K562 (cell line): Measurements from ENCODE around the gene UTP14C. TPM values are rescaled to one million over a fixed set of nuclear protein-coding genes. Genes with fewer than 3 reads are reported as not detected.

ENCODE experiments used
- ATAC-seq: fragments of 200-7000 bp; cut with Tn5 transposase; 3 replicates; pipeline ENCODE4 v1.9.1; 2020; ENCODE audit warnings: moderate library complexity
- BruUV-seq: library from RNA; stranded (reverse); fragments of 400-500 nt; replicated peaks from 2 replicates; lab custom pipeline; 2021; lab: Mats Ljungman, UMichigan
- CTCF ChIA-PET: fragments of 300-600 bp; formaldehyde crosslinking; extraction: SDS; loops from one replicate; lab custom pipeline; 2021; ENCODE audit warnings: low intra/inter-chr PET ratio; lab: Yijun Ruan, JAX
- POLR2A ChIA-PET: fragments of 300-600, 350-650 bp; sonication (Branson Sonifier 250); formaldehyde crosslinking; extraction: SDS; loops from one replicate; lab custom pipeline; 2021; ENCODE audit warnings: antibody characterized with exemption, inconsistent platforms; lab: Yijun Ruan, JAX
- DNase-seq, 4 experiments: peaks; one replicate each; pipeline versions ENCODE4 v3.0.0 to v3.0.0-alpha.2; 2011 to 2018; ENCODE audit warnings: low spot score in 3 of 4, mixed read lengths in 3 of 4; ENCODE audit errors: extremely low read depth in 1 of 4
- FAIRE-seq: peaks from 2 replicates; lab custom pipeline; 2011; peaks lifted over from hg19 to GRCh38; lab: Jason Lieb, UNC
- H2AFZ ChIP-seq: 2 replicates; pipeline ENCODE4 v1.6.0; 2011; ENCODE audit warnings: low read depth, low read length, control low read depth, inconsistent platforms
- H3K27ac ChIP-seq: fragments of 200-600 bp; 3 replicates; pipeline ENCODE4 v1.8.0; 2011; ENCODE audit warnings: low read depth, mild to moderate bottlenecking, control low read depth, inconsistent platforms, low read length, moderate library complexity, mixed read lengths; ENCODE audit errors: extremely low read depth
- H3K27me3 ChIP-seq, 2 experiments: fragments of 300-600 bp in 1 of 2; 2 replicates in 1 of 2; 3 replicates in 1 of 2; pipeline versions ENCODE4 v1.6.0 to v1.8.0; 2011; ENCODE audit warnings: inconsistent platforms in 2 of 2, low read length in 2 of 2, mild to moderate bottlenecking in 1 of 2, mixed read lengths in 1 of 2, moderate library complexity in 1 of 2; ENCODE audit not compliant: control insufficient read depth in 2 of 2, insufficient read depth in 2 of 2
- H3K36me3 ChIP-seq: fragments of 300-600 bp; 3 replicates; pipeline ENCODE4 v1.8.0; 2011; ENCODE audit warnings: mild to moderate bottlenecking, low read length, inconsistent platforms; ENCODE audit not compliant: control insufficient read depth, insufficient read depth
- H3K4me1 ChIP-seq, 2 experiments: fragments of 200-600 bp in 1 of 2; replicated peaks in 1 of 2; 2 replicates in 1 of 2; 3 replicates in 1 of 2; pipeline versions ENCODE4 v1.5.1 to v1.8.0; 2011; ENCODE audit warnings: inconsistent platforms in 2 of 2, low read length in 2 of 2, mild to moderate bottlenecking in 1 of 2, mixed read lengths in 1 of 2, moderate library complexity in 1 of 2; ENCODE audit not compliant: control insufficient read depth in 2 of 2, insufficient read depth in 2 of 2
- H3K4me2 ChIP-seq: 2 replicates; pipeline ENCODE4 v1.6.1; 2011; ENCODE audit warnings: low read length, control low read depth, inconsistent platforms, mixed read lengths; ENCODE audit not compliant: insufficient read depth
- H3K4me3 ChIP-seq: fragments of 200-600 bp; sonication (generic), shearing (Covaris generic); 2 replicates; pipeline ENCODE4 v1.5.1; 2016; ENCODE audit warnings: control low read depth, inconsistent platforms
- H3K79me2 ChIP-seq: fragments of 200-600 bp; 3 replicates; pipeline ENCODE4 v1.8.0; 2011; ENCODE audit warnings: low read length, inconsistent platforms; ENCODE audit not compliant: control insufficient read depth, insufficient read depth
- H3K9ac ChIP-seq, 2 experiments: 2 replicates each; pipeline versions ENCODE4 v1.6.0 to v1.6.1; 2011; ENCODE audit warnings: low read depth in 2 of 2, low read length in 2 of 2, control low read depth in 1 of 2, inconsistent platforms in 1 of 2, mild to moderate bottlenecking in 1 of 2, mixed read lengths in 1 of 2; ENCODE audit not compliant: insufficient read depth in 1 of 2
- H3K9me1 ChIP-seq: one replicate; pipeline ENCODE4 v1.6.0; 2011; ENCODE audit warnings: inconsistent platforms, mild to moderate bottlenecking, low read length, moderate library complexity; ENCODE audit not compliant: control insufficient read depth, insufficient read depth
- H3K9me3 ChIP-seq: replicated peaks from 2 replicates; pipeline ENCODE4 v1.5.1; 2011; ENCODE audit warnings: low read depth, low read length, inconsistent platforms; ENCODE audit not compliant: control insufficient read depth, insufficient read depth
- H4K20me1 ChIP-seq: replicated peaks from 2 replicates; pipeline ENCODE4 v1.6.1; 2011; ENCODE audit warnings: low read length, inconsistent platforms, mixed read lengths; ENCODE audit not compliant: control insufficient read depth, insufficient read depth
- ARID1B ChIP-seq: fragments of 450-650 bp; IDR thresholded peaks from 2 replicates; pipeline ENCODE4 v1.6.1; 2016; ENCODE audit warnings: antibody characterized with exemption, mild to moderate bottlenecking, inconsistent platforms
- CREB5 ChIP-seq: fragments of 250-450 bp; sonication (Bioruptor Pico); IDR thresholded peaks from 2 replicates; pipeline ENCODE4 v1.5.0; 2020; ENCODE audit warnings: mild to moderate bottlenecking
- EGR1 ChIP-seq: fragments of 450-650 bp; conservative IDR thresholded peaks from 2 replicates; pipeline ENCODE4 v1.6.1; 2017; ENCODE audit warnings: mild to moderate bottlenecking
- FOXA1 ChIP-seq: fragments of 450-650 bp; IDR thresholded peaks from 2 replicates; pipeline ENCODE4 v1.6.1; 2016; ENCODE audit warnings: mild to moderate bottlenecking, borderline replicate concordance
- FOXP1 ChIP-seq: sonication (generic); formaldehyde crosslinking; IDR thresholded peaks from 2 replicates; pipeline ENCODE4 v1.8.0; 2022; ENCODE audit warnings: mild to moderate bottlenecking, missing genetic modification reagents
- HMG20A ChIP-seq: fragments of 450-650 bp; formaldehyde crosslinking; conservative IDR thresholded peaks from 2 replicates; pipeline ENCODE4 v1.4.0; 2020; ENCODE audit warnings: mild to moderate bottlenecking, mixed read lengths
- KAT2B ChIP-seq: IDR thresholded peaks from one replicate; pipeline ENCODE4 v1.6.1; 2012; ENCODE audit warnings: low read depth, mild to moderate bottlenecking, control low read depth, inconsistent platforms, low read length, moderate library complexity
- MAFF ChIP-seq: IDR thresholded peaks from 2 replicates; pipeline ENCODE4 v1.6.1; 2012; ENCODE audit warnings: low read length, improper control_type of control experiment
- NR0B1 ChIP-seq: fragments of 450-650 bp; IDR thresholded peaks from one replicate; pipeline ENCODE4 v1.6.1; 2018; ENCODE audit warnings: mild to moderate bottlenecking, moderate library complexity; ENCODE audit not compliant: partially characterized antibody
- POLR2AphosphoS5 ChIP-seq: IDR thresholded peaks from 2 replicates; pipeline ENCODE4 v1.6.1; 2011; ENCODE audit warnings: mild to moderate bottlenecking, low read depth, low read length, moderate library complexity; ENCODE audit not compliant: control insufficient read depth, insufficient read depth
- POLR2H ChIP-seq: IDR thresholded peaks from 2 replicates; pipeline ENCODE4 v1.6.1; 2016; ENCODE audit warnings: missing genetic modification characterization, low read depth, mild to moderate bottlenecking, control low read depth, missing compliant biosample characterization, moderate library complexity
- RCOR1 ChIP-seq, 2 experiments: IDR thresholded peaks; 2 replicates each; pipeline ENCODE4 v1.6.1; 2012; ENCODE audit warnings: low read depth in 2 of 2, low read length in 2 of 2, borderline replicate concordance in 1 of 2, improper control_type of control experiment in 1 of 2
- SETDB1 ChIP-seq: IDR thresholded peaks from one replicate; pipeline ENCODE4 v1.6.1; 2012; ENCODE audit warnings: low read length, control low read depth, inconsistent platforms
- TAL1 ChIP-seq: fragments of 450-650 bp; IDR thresholded peaks from 2 replicates; pipeline ENCODE4 v1.6.1; 2016; ENCODE audit warnings: mild to moderate bottlenecking
- TFE3 ChIP-seq: fragments of 450-650 bp; formaldehyde crosslinking; IDR thresholded peaks from 2 replicates; pipeline ENCODE4 v1.4.0; 2020; ENCODE audit warnings: mild to moderate bottlenecking, mixed read lengths
- ZBTB17 ChIP-seq: fragments of 450-650 bp; formaldehyde crosslinking; IDR thresholded peaks from 2 replicates; pipeline ENCODE4 v1.4.0; 2020; ENCODE audit warnings: mild to moderate bottlenecking
- ZNF75A ChIP-seq: fragments of 450-650 bp; formaldehyde crosslinking; IDR thresholded peaks from 2 replicates; pipeline ENCODE4 v1.4.0; 2020; ENCODE audit warnings: mild to moderate bottlenecking
- WGBS: fragments of 100-300 bp; shearing (Covaris generic); methylation state at CpG from one replicate; pipeline ENCODE4 v1.1.6; 2016; ENCODE audit warnings: low coverage, mixed read lengths; ENCODE audit not compliant: insufficient coverage; ENCODE audit errors: missing lambda C conversion rate; 5-methylcytosine and 5-hydroxymethylcytosine counted together
- in situ Hi-C: fragments of 300-500 bp; cut with MboI; formaldehyde crosslinking; loops from 4 replicates; pipeline ENCODE4 v1.15.0; 2018; ENCODE audit warnings: inconsistent platforms, mixed read lengths
- intact Hi-C: fragments of 100-400 bp; cut with micrococcal nuclease; formaldehyde crosslinking; loops from 2 replicates; pipeline ENCODE4 v1.14.2; 2022
- polyA plus RNA-seq, 8 experiments: library from polyadenylated mRNA; depleted of rRNA in 4 of 8; stranded (reverse) in 5 of 8; unstranded in 3 of 8; fragments of >200 nt; fragmentation: Nextera tagmentation in 2 of 8; fragmentation: Illumina TruSeq in 1 of 8; extraction: Ambion mirVana in 2 of 8; extraction: Trizol in 1 of 8; gene quantifications; 2 replicates each; pipeline versions ENCODE4 v1.2.1 to v1.2.3, GENCODE V29; 2011 to 2014; ENCODE audit warnings: inconsistent platforms in 1 of 8, missing spikeins in 1 of 8
- total RNA-seq, 7 experiments: library from RNA; depleted of rRNA in 6 of 7; stranded (reverse); fragments of >200 nt in 6 of 7; fragmentation: Illumina TruSeq in 2 of 7; extraction: Trizol in 2 of 7; gene quantifications; 2 replicates each; pipeline versions ENCODE4 v1.2.1 to v1.2.3, GENCODE V29; 2011 to 2021; ENCODE audit warnings: low replicate concordance in 1 of 7

UTP14C gene
- total and polyA plus RNA-seq, 9 of the 15 experiments (the other 6 are each of a cell fraction or from before 2014, with no cell fraction given), result 3.4 to 10.3 (median 6.0) TPM

- TF ChIP-seq TFE3 (no peak), ZNF75A (no peak), SETDB1 (no peak), HMG20A (CRISPR knock-in tag) (no peak), NR0B1 (no peak), KAT2B (no peak), FOXA1 (no peak), MAFF (no peak)
Observed at GRCh38 chr13:52020191-52020590, 4.3 kb upstream of the UTP14C start (continued).

- peak in 2 of 4 experiments; percentile 34 to 54 for DNase-seq
- peaks cover 3 to 4% of the 10 kb centered on the region in 2 experiments; a peak in 2 of 5 replicates for H3K4me1 ChIP-seq
- intact Hi-C loops (no loop called here), in situ Hi-C loops (no loop called here)
- peaks cover 32% of the 10 kb centered on the region for H3K79me2 ChIP-seq
- peaks cover 2% of the 10 kb centered on the region; the same call in 1 of the 2 replicates for H3K9me3 ChIP-seq
- H3K4me3 ChIP-seq, result no peak overlapping the region
- no peak overlapping the region for H3K4me2 ChIP-seq
- ATAC-seq, result peak; percentile 71
- no peaks in the 10 kb centered on the region for H3K27me3 ChIP-seq
- ChIA-PET POLR2A (interaction anchor here (0.8 kb wide), 1 partner anchor 10 kb away, joined by 3 read pairs; the partner anchor contains the start of gene ALG11), CTCF (no interaction called here)
- H3K9me1 ChIP-seq, result peaks cover 3% of the 10 kb centered on the region
- WGBS, result 81% methylated on average over 2 of the region's 2 CpGs
- no peak overlapping the region for H3K27ac ChIP-seq
- peaks cover 73% of the 10 kb centered on the region for H3K36me3 ChIP-seq
- no peak overlapping the region for H2AFZ ChIP-seq
- peak; percentile 48 for FAIRE-seq
- no peaks in the 10 kb centered on the region for H4K20me1 ChIP-seq
- H3K9ac ChIP-seq, result no peak overlapping the region
- no TSS peak for BruUV-seq
- TF ChIP-seq FOXP1 (CRISPR knock-in tag) (no peak), POLR2H (tag) (no peak), ZBTB17 (CRISPR knock-in tag) (no peak), RCOR1 (IDR thresholded peaks at IDR 0.05; ENCODE audit: borderline replicate concordance in 1 of 2, low read depth in 2 of 2, low read length in 2 of 2) (no peak), ARID1B (peak; percentile 59), CREB5 (no peak), TAL1 (peak; percentile 54; the same call in 1 of the 2 replicates), EGR1 (peak; percentile 22; the same call in 1 of the 2 replicates), POLR2AphosphoS5 (peak; percentile 51; the same call in 1 of the 2 replicates)
Observed at GRCh38 chr13:52022356-52022755, 2.1 kb upstream of the UTP14C start.
